ENCODE measurements around the gene FCF1. TPM values are rescaled to one million over a fixed set of nuclear protein-coding genes. Genes with fewer than 3 reads are reported as not detected.

FCF1 gene
- total RNA-seq, 2 experiments from 2014 or later, result 16.1 to 62.1 TPM

GRCh38 chr14:74669846-74670245 lies 43.1 kb upstream of the FCF1 start:
- Histone ChIP-seq H4K20me1 (ENCODE audit: insufficient read depth, low read length) (no peaks in the 10 kb centered on the region), H3K4me2 (ENCODE audit: low read length) (no peak overlapping the region), H3K79me2 (ENCODE audit: insufficient read depth, low read depth, low read length) (no peaks in the 10 kb centered on the region), H3K9me2 (ENCODE audit: insufficient read depth, low read length) (no peaks in the 10 kb centered on the region), H3K4me1 (ENCODE audit: insufficient read depth, low read length, poor library complexity, severe bottlenecking) (no peaks in the 10 kb centered on the region), H3K36me3 (ENCODE audit: insufficient read depth, low read length) (peaks cover 91% of the 10 kb centered on the region), H3K27ac (ENCODE audit: low read depth, low read length, poor library complexity, severe bottlenecking) (no peak overlapping the region), H3K9me3 (ENCODE audit: low read length) (no peaks in the 10 kb centered on the region), H2AFZ (ENCODE audit: low read length) (no peak overlapping the region), H3K4me3 (ENCODE audit: low read depth, low read length, poor library complexity, severe bottlenecking) (no peak overlapping the region)
- no peak for DNase-seq (ENCODE audit: low spot score)
- ChIA-PET POLR2A (interaction anchor here (1.6 kb wide), 1 partner anchor 10 kb away, joined by 3 read pairs; no protein-coding TSS in a partner anchor), CTCF (ENCODE audit: unreplicated experiment) (no interaction called here)
- intact Hi-C loops (cut with micrococcal nuclease; ENCODE audit: unreplicated experiment), result no loop called here
- no peak for TF ChIP-seq CTCF (conservative IDR thresholded peaks at IDR 0.05; ENCODE audit: low read length)
- TF ChIP-seq EZH2phosphoT487 (IDR thresholded peaks at IDR 0.05; ENCODE audit: borderline replicate concordance, low read depth, low read length), result no peak
- no TSS peak for BruUV-seq (replicated peaks)

GRCh38 chr14:74670726-74671411 lies 42.1 kb upstream of the FCF1 start:
- Histone ChIP-seq H3K36me3 (ENCODE audit: insufficient read depth, low read length) (peaks cover 92% of the 10 kb centered on the region), H3K9me3 (ENCODE audit: low read length) (no peaks in the 10 kb centered on the region), H3K4me1 (ENCODE audit: insufficient read depth, low read length, poor library complexity, severe bottlenecking) (no peaks in the 10 kb centered on the region), H3K4me2 (ENCODE audit: low read length) (no peak overlapping the region), H3K79me2 (ENCODE audit: insufficient read depth, low read depth, low read length) (no peaks in the 10 kb centered on the region), H3K4me3 (ENCODE audit: low read depth, low read length, poor library complexity, severe bottlenecking) (no peak overlapping the region), H3K27ac (ENCODE audit: low read depth, low read length, poor library complexity, severe bottlenecking) (no peak overlapping the region), H3K9me2 (ENCODE audit: insufficient read depth, low read length) (no peaks in the 10 kb centered on the region), H4K20me1 (ENCODE audit: insufficient read depth, low read length) (no peaks in the 10 kb centered on the region), H2AFZ (ENCODE audit: low read length) (no peak overlapping the region)
- DNase-seq (ENCODE audit: low spot score), result no peak
- TF ChIP-seq EZH2phosphoT487 (IDR thresholded peaks at IDR 0.05; ENCODE audit: borderline replicate concordance, low read depth, low read length), result no peak
- no peak for TF ChIP-seq CTCF (conservative IDR thresholded peaks at IDR 0.05; ENCODE audit: low read length)
- intact Hi-C loops (cut with micrococcal nuclease; ENCODE audit: unreplicated experiment), result no loop called here
- ChIA-PET POLR2A (interaction anchor here (0.6 to 1.6 kb wide), 3 partner anchors 9 to 1201 kb away, joined by 3 to 6 read pairs (median 5); no protein-coding TSS in a partner anchor), CTCF (ENCODE audit: unreplicated experiment) (no interaction called here)
- BruUV-seq (replicated peaks), result no TSS peak

DNA sequence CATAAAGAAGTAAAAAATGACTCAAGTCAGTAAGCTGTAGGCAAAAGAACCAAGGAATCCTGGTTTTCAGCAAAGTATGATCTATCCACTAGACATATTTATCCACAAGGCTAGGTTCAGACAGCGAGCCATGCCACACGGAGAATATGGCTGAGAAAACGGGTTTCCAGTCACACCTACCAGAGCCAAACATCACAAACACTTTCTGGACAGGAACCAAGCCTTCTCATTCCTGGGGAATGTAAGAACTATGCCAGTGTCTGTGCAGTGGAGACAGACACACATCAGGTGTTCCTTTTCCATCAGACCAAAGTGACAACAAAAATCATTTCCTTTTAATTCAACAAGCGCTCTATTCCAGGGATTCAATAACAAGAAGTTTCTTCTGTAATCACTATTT lies 41.2 kb upstream of the FCF1 start:
- H3K4me3 ChIP-seq (ENCODE audit: low read depth, low read length, poor library complexity, severe bottlenecking), result no peak overlapping the region
- H2AFZ ChIP-seq (ENCODE audit: low read length), result no peak overlapping the region
- no peak for DNase-seq (ENCODE audit: low spot score)
- H3K9me2 ChIP-seq (ENCODE audit: insufficient read depth, low read length), result no peaks in the 10 kb centered on the region
- H3K79me2 ChIP-seq (ENCODE audit: insufficient read depth, low read depth, low read length), result no peaks in the 10 kb centered on the region
- ChIA-PET POLR2A (interaction anchor here (1.0 kb wide), 1 partner anchor 21 kb away, joined by 3 read pairs; no protein-coding TSS in a partner anchor), CTCF (ENCODE audit: unreplicated experiment) (no interaction called here)
- no peak overlapping the region for H3K27ac ChIP-seq (ENCODE audit: low read depth, low read length, poor library complexity, severe bottlenecking)
- H4K20me1 ChIP-seq (ENCODE audit: insufficient read depth, low read length), result no peaks in the 10 kb centered on the region
- TF ChIP-seq CTCF (conservative IDR thresholded peaks at IDR 0.05; ENCODE audit: low read length), result no peak
- no peak for TF ChIP-seq EZH2phosphoT487 (IDR thresholded peaks at IDR 0.05; ENCODE audit: borderline replicate concordance, low read depth, low read length)
- H3K4me2 ChIP-seq (ENCODE audit: low read length), result no peak overlapping the region
- no TSS peak for BruUV-seq (replicated peaks)
- H3K36me3 ChIP-seq (ENCODE audit: insufficient read depth, low read length), result peaks cover 94% of the 10 kb centered on the region
- no peaks in the 10 kb centered on the region for H3K4me1 ChIP-seq (ENCODE audit: insufficient read depth, low read length, poor library complexity, severe bottlenecking)
- intact Hi-C loops (cut with micrococcal nuclease; ENCODE audit: unreplicated experiment), result no loop called here
- no peaks in the 10 kb centered on the region for H3K9me3 ChIP-seq (ENCODE audit: low read length)
